HG03196 (cell line): Measurements from ENCODE around the gene H1-8.

Experiments
- ATAC-seq: cut with Tn5 transposase; IDR thresholded peaks from one replicate; pipeline ENCODE4 v1.9.1; 2021; ENCODE audit not compliant: unreplicated experiment

H1-8 gene

DNA sequence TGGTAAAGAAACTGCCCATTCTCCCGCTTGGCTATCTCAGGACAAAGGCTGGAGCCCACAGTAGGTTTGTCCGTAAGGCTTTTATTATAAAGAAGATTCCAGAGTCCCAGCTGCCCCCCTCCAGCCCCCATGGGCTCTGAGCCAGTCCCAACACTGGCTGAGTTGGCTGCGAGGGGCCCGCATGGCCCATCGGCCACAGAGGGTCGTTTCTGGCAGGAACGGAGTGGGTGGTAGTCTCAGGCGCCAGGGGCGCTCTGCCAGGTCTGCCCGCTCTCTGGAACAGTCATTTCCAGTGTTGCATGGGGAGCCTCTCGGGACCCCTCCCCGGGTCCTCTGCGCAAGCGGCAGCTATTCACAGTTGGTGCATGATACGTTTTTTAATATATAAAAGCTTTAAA, 12.2 kb downstream of the H1-8 start:
- no peak for ATAC-seq

DNA sequence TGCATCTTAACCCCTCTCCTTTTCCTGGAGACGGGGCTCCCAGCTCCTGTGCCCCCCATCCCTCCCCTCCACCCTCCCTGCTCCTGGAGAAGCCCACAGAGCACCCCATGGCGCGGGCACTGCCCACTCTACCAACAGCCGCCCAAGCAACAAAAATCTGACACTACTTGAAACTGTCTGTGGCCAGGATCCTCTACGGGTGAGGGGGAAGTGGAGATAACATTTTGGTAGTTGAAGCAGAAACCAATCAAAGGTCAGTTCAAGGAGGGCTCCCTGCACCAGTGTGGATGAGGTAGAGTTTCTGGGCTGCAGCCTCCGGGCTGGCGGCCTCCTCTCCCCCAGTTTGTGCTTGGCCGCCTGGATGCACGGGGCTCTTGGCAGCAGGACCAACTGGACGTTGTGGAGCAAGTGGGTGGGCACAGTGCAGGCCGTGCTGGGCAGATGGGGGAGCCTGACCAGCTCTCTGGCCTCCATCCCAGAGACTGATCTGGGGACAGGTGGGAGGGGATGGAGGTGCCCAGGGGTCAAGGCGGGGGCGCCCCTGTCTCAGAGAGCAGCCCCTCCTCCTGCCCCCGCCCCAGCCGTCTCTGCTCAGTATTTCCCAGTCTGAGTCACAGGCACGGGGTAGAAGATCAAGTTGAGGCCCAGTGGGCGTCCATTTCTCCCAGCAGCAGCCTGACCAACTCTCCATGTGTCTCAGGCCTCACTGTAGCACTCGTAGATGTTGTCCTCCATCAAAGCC, 12.8 kb downstream of the H1-8 start:
- ATAC-seq = no peak

DNA sequence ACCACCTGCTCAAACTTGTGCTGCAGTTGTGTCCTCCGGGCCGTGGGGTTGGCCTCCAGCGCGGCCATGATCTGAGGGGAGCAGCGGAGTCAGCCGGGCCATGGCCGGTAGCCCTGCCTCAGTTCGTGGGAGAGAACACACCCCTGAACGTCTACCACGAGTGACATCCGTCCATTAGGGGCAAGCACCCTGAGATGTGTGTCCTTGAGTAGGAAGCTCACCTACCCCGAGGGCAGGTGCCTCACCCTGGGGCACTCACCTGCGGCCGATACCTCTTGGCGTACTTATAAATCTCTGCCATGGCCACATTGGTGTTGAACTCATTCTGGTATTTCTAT, 13.4 kb downstream of the H1-8 start:
- ATAC-seq = no peak

GRCh38 chr3:129556890-129557547, 14.0 kb downstream of the H1-8 start:
- no peak for ATAC-seq

GRCh38 chr3:129557548-129557894, 14.5 kb downstream of the H1-8 start:
- ATAC-seq = no peak

- ATAC-seq = no peak
These were observed 15.3 kb downstream of the H1-8 start for GRCh38 chr3:129558081-129558771.

GRCh38 chr3:129558772-129559564, 16.0 kb downstream of the H1-8 start:
- ATAC-seq = no peak

DNA sequence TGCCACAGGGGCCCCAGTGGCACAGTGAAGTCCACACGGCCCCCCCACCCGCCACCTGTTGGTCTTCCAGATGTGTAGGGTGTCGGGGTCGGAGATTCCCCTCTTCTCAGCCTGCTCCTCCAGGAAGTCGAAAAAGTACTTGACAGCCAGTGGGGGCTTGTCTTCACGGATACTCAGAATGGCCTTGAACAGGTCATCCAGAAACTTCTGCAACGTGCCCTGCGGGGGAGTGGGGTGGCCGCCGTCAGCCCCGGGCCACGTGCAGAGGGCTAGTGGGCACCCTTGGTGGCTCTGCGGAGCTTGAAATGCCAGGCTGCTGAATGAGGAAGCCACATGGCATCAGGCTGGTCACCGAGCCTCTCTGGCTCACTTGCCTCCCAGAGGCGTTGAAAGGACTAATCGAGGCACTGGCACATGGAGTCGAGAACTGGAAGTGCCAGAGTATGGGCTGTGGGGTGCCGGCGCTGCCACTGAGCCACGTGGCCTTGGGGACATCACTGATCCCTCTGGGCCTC, 16.6 kb downstream of the H1-8 start:
- ATAC-seq = no peak

GRCh38 chr3:129560269-129560787, 17.4 kb downstream of the H1-8 start:
- ATAC-seq = no peak

- ATAC-seq = no peak
These were observed 18.1 kb downstream of the H1-8 start for GRCh38 chr3:129560911-129561594.

- ATAC-seq = no peak
These were observed 18.8 kb downstream of the H1-8 start for GRCh38 chr3:129561619-129562248.

- ATAC-seq = no peak
These were observed 19.8 kb downstream of the H1-8 start for GRCh38 chr3:129562803-129563202.

DNA sequence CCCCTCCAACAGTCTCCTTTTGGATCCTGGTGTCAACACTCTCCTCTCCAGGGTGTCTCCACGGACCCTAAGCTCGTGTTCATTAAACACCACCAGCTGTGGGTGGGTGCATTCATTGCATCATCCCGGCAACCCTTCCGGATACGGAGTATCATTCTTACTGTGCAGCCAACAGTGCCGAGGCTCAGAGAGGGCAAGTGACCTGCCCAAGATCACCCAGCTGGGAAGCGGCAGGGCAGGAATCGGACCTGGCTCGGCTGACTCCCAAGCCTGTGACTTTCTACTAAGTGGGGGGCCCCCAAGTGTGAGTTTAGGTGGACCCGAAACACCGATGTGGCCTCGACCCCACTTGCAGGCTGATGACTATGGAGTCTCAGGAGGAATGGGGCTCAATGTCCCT, 20.4 kb downstream of the H1-8 start:
- no peak for ATAC-seq

DNA sequence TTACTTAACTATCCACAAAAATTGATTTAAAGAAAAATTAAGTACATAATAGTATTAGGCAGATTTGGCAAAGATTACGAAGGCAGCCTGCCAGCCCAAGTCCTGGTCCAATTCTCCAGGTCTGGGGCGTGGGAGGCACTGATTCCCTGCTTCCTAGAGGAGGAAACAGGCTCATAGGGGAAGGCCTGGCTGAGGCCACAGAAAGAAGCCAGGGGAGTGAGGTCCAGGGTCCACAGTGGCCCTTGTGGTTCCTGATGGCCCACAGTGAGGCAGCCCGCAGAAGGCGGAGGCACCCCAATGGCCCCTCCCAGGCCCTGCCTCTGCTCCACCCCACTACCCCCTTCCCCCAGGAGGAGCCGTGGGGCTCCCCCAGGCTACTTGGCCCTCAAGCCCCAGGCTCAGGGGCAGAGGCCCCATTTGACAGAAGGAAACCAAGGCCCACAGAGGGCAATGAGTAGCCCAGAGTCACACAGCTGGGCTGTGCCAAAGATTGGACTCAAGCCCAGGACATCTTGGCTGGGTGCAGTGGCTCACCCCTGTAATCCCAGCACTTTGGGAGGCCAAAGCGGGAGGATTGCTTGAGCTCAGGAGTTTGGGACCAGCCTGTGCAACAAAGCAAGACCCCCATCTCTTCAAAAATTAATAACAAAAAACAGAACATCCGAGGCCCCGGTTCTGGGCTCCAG, 21.0 kb downstream of the H1-8 start:
- no peak for ATAC-seq

GRCh38 chr3:129564981-129565644, 22.1 kb downstream of the H1-8 start:
- ATAC-seq = no peak

DNA sequence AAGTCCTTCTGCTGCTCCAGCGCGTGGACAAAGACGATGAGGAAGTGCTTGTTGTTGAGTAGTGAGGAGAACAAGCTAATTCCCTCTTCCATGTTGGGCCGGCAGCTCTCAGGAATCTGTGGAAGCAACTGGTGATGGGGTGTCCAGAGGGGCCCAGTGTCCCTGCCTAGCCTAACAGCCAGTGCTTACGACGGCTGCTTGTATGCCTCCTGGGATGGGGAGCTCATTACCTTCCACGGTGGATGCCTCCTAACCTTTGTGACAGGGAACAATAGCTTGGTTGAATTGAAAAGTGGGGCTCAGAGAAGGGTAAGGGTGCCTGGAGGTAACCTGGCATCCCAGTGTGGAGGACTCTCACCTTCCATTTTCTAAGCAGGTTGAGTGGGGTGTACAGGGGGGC, 22.9 kb downstream of the H1-8 start:
- no peak for ATAC-seq

DNA sequence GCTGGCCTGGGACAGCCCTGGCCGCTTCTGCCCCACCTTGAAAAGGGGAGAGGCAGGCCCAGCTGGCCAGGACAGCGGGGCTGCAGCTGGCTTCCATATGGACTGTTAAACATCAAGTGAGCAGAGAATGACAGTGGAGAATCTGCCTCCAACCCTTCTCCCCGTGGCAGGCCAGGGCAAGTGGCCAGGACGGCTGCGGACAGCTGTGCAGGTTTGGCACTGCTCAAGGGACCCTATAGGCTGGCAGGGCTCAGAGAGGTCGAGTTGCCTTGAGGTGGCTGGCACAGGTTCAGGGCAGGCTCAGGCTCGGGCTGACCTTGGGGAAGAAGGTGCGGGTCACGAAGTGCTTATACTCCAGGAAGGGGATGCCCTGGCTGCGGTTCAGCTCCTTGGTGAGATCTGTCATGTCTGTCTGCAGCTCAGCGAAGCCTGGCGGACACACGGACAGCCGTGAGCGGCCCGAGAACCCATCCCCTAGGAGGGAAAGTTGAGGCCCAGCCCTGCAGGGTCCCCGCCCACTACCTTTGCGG, 24.3 kb downstream of the H1-8 start:
- no peak for ATAC-seq

DNA sequence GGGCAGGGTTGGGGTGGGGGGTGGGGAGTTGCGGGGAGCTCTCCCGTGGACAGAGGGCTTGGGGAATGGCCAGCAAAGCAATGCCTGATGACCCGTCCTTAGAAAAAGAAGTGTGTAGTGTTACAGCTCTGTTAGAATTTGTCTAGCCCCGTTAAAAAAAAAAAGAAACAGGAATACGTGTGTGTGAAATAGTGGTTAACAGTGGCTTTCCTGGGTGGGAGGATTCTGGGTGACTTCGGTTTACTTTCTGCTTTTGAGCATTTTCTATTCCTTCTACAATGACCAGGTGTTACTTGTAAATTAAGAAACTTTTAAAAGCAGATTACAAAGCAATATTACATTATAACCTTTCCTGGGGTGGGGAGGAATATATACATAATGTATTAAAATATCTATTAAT, 25.0 kb downstream of the H1-8 start:
- no peak for ATAC-seq

DNA sequence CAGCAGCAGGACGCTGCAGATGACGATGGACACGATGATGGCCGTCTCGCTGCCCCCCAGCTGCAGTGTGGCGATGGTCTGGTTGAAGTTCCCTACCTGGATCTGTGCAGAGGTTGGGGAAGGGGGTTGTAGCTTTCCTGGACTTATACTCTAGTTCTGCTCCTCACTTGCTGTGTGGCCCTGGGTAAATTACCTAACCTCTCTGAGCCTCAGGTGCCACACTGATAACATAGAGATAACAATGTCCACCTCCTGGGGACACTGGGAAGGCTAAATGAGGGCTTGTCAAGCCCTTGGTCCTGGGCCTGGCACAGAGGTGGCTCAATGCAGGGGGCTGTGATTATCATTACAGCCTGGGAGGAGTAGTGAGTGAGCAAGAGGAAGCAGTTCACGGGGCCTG, 26.9 kb downstream of the H1-8 start:
- no peak for ATAC-seq
